ENCODE data around the gene FBXO30.

The FBXO30 gene

DNA sequence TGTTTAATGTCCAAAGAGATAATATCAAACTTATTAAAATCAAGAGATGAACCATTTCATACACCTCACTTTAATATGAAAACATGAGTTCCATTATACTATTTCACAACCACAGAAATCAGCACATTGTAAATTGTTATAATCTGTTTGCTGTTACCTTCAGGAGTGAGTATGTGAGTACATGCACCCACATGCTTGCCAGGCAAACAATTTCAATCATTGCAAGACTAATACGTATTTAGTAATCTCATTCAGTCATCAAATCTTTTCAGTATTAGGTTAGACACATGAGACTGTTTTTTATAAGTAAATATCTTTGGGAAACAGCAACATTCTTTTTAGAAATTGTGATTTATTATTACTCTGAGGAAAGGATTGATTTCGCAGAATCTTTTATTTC, 70.0 kb downstream of the FBXO30 start:
- DNase-seq: no peak
